ENCODE measurements around the gene MPND. TPM values are rescaled to one million over a fixed set of nuclear protein-coding genes. Genes with fewer than 3 reads are reported as not detected.

MPND gene
- total RNA-seq, 6 donors from 2014 or later = 7.7 to 37.1 (median 15.6) TPM

GRCh38 chr19:4338441-4339355 lies 4.7 kb upstream of the MPND start, which contains the start of gene STAP2:
Gene STAP2, minus strand, starts transcription at chr19:4338827. Its CDS starts 74 bp downstream, at chr19:4338753.
- ATAC-seq (ENCODE audit: low FRiP score in 2 of 2) = no peak
- WGBS, 2 donors = 38 to 42% methylated on average over 20 to 22 of the region's 27 CpGs

GRCh38 chr19:4342314-4342614 lies 1.1 kb upstream of the MPND start:
- H3K9me3 ChIP-seq = no peaks in the 10 kb centered on the region
- peak overlapping the region; percentile 87 to 96 (median 90) for H3K27ac ChIP-seq
- ATAC-seq (ENCODE audit: low FRiP score in 2 of 2) (peak; percentile 3 to 25), DNase-seq (no peak)
- peaks cover 0 to 5% (median 0%) of the 10 kb centered on the region in 4 donors for H3K36me3 ChIP-seq
- 0 to 2% methylated on average over 10 of the region's 10 CpGs for WGBS, 2 donors
- peaks cover 18 to 30% (median 21%) of the 10 kb centered on the region in 4 donors for H3K4me1 ChIP-seq
- no peak for TF ChIP-seq POLR2AphosphoS5 (IDR thresholded peaks at IDR 0.05)
- no peak for TF ChIP-seq EP300 (IDR thresholded peaks at IDR 0.05)
- no peak for TF ChIP-seq POLR2A (IDR thresholded peaks at IDR 0.05)
- TF ChIP-seq CTCF (IDR thresholded peaks at IDR 0.05) = no peak
- H3K4me3 ChIP-seq = peak overlapping the region; percentile 73 to 100 (median 88)
- no peaks in the 10 kb centered on the region for H3K27me3 ChIP-seq

More at GRCh38 chr19:4338441-4339355, 4.7 kb upstream of the MPND start, which contains the start of gene STAP2:
- Histone ChIP-seq H3K9me3 (no peaks in the 10 kb centered on the region), H3K4me1 (peaks cover 11 to 22% (median 14%) of the 10 kb centered on the region in 4 donors), H3K27me3 (no peaks in the 10 kb centered on the region), H3K4me3 (peak within 1 kb of the TSS; percentile 19 to 56 (median 50)), H3K36me3 (no peaks in the 10 kb centered on the region), H3K27ac (peak within 1 kb of the TSS; percentile 75 to 89 (median 81))
- peak in 1 of 2 donors; percentile 49 for TF ChIP-seq POLR2AphosphoS5 (IDR thresholded peaks at IDR 0.05)
- TF ChIP-seq POLR2A (IDR thresholded peaks at IDR 0.05) = peak in 1 of 4 donors; percentile 24
- no peak for TF ChIP-seq CTCF (IDR thresholded peaks at IDR 0.05)
- no peak for TF ChIP-seq EP300 (IDR thresholded peaks at IDR 0.05)
- peak; percentile 76 to 88 for DNase-seq

GRCh38 chr19:4342615-4343369 lies 570 bp upstream of the MPND start:
- Histone ChIP-seq H3K4me1 (peaks cover 16 to 28% (median 20%) of the 10 kb centered on the region in 4 donors), H3K36me3 (peaks cover 0 to 5% (median 0%) of the 10 kb centered on the region in 4 donors), H3K4me3 (peak overlapping the region; percentile 73 to 100 (median 88)), H3K27ac (peak overlapping the region; percentile 87 to 96 (median 90)), H3K9me3 (no peaks in the 10 kb centered on the region), H3K27me3 (no peaks in the 10 kb centered on the region)
- 1% methylated on average over 24 to 33 of the region's 39 CpGs for WGBS, 2 donors
- ATAC-seq (ENCODE audit: low FRiP score in 2 of 2) = peak; percentile 96 to 98
- DNase-seq = peak; percentile 92 to 98
- TF ChIP-seq POLR2A (IDR thresholded peaks at IDR 0.05) = peak in 3 of 4 donors; percentile 68 to 94 (median 89)
- no peak for TF ChIP-seq EP300 (IDR thresholded peaks at IDR 0.05)
- TF ChIP-seq CTCF (IDR thresholded peaks at IDR 0.05) = peak in 3 of 6 experiments; percentile 9 to 38 (median 33)
- peak; percentile 79 to 93 for TF ChIP-seq POLR2AphosphoS5 (IDR thresholded peaks at IDR 0.05)

GRCh38 chr19:4345342-4346019 lies 2.1 kb downstream of the MPND start:
- DNase-seq = no peak
- H3K4me3 ChIP-seq = no peak overlapping the region
- TF ChIP-seq EP300 (IDR thresholded peaks at IDR 0.05) = no peak
- TF ChIP-seq CTCF (IDR thresholded peaks at IDR 0.05) = no peak
- TF ChIP-seq POLR2A (IDR thresholded peaks at IDR 0.05) = no peak
- TF ChIP-seq POLR2AphosphoS5 (IDR thresholded peaks at IDR 0.05) = no peak
- ATAC-seq (ENCODE audit: low FRiP score in 2 of 2) = no peak
- peaks cover 11 to 15% (median 12%) of the 10 kb centered on the region in 4 donors for H3K4me1 ChIP-seq
- H3K9me3 ChIP-seq = no peaks in the 10 kb centered on the region
- peaks cover 0 to 14% (median 0%) of the 10 kb centered on the region in 4 donors for H3K36me3 ChIP-seq
- H3K27me3 ChIP-seq = no peaks in the 10 kb centered on the region
- WGBS, 2 donors = 91 to 97% methylated on average over 9 to 15 of the region's 15 CpGs
- no peak overlapping the region for H3K27ac ChIP-seq
